HepG2 (cell line): Measurements from ENCODE around the gene MAPK6. TPM values are rescaled to one million over a fixed set of nuclear protein-coding genes. Genes with fewer than 3 reads are reported as not detected.

ENCODE experiments used
- ADNP ChIP-seq: sonication (generic); formaldehyde crosslinking; IDR thresholded peaks from 2 replicates; pipeline ENCODE4 v1.4.0; 2020; ENCODE audit warnings: missing genetic modification reagents
- ARID5B ChIP-seq: IDR thresholded peaks from 2 replicates; pipeline ENCODE4 v1.4.0; 2020; ENCODE audit warnings: mild to moderate bottlenecking, missing genetic modification reagents
- CENPBD1 ChIP-seq: sonication (generic); formaldehyde crosslinking; IDR thresholded peaks from 2 replicates; pipeline ENCODE4 v1.8.0; 2022; ENCODE audit warnings: missing genetic modification reagents, low read depth, mild to moderate bottlenecking, borderline replicate concordance
- HMG20A ChIP-seq: IDR thresholded peaks from 2 replicates; pipeline ENCODE4 v1.6.1; 2016; ENCODE audit warnings: borderline replicate concordance
- JUN ChIP-seq: sonication (generic); formaldehyde crosslinking; IDR thresholded peaks from 2 replicates; pipeline ENCODE4 v1.4.0; 2020; ENCODE audit warnings: mild to moderate bottlenecking, missing genetic modification reagents
- MEIS1 ChIP-seq: sonication (generic); formaldehyde crosslinking; IDR thresholded peaks from 2 replicates; pipeline ENCODE4 v1.9.0; 2021; ENCODE audit warnings: mild to moderate bottlenecking, missing genetic modification reagents, moderate library complexity, borderline replicate concordance
- PAF1 ChIP-seq: IDR thresholded peaks from 2 replicates; pipeline ENCODE4 v1.6.1; 2016; ENCODE audit warnings: missing genetic modification reagents, missing compliant biosample characterization
- PHF20 ChIP-seq: sonication (generic); formaldehyde crosslinking; IDR thresholded peaks from 2 replicates; pipeline ENCODE4 v1.5.0; 2020; ENCODE audit warnings: mild to moderate bottlenecking, missing genetic modification reagents
- PHF21A ChIP-seq: sonication (generic); formaldehyde crosslinking; IDR thresholded peaks from 2 replicates; pipeline ENCODE4 v1.5.0; 2020; ENCODE audit warnings: mild to moderate bottlenecking, missing genetic modification reagents
- PTBP1 ChIP-seq: fragments of 200-400 bp; formaldehyde crosslinking; IDR thresholded peaks from 2 replicates; pipeline ENCODE4 v1.6.1; 2018; ENCODE audit warnings: low read length, low read depth; ENCODE audit not compliant: poor library complexity, severe bottlenecking
- RELA ChIP-seq: sonication (generic); formaldehyde crosslinking; IDR thresholded peaks from 2 replicates; pipeline ENCODE4 v1.4.0; 2020; ENCODE audit warnings: missing genetic modification reagents
- SAP130 ChIP-seq: IDR thresholded peaks from 2 replicates; pipeline ENCODE4 v1.6.1; 2016; ENCODE audit warnings: low read depth
- SOX6 ChIP-seq, 2 experiments: fragments of 450-650 bp in 1 of 2; sonication (generic) in 1 of 2; formaldehyde crosslinking in 1 of 2; IDR thresholded peaks; 2 replicates each; pipeline versions ENCODE4 v1.4.0 to v1.6.1; 2017 to 2020; ENCODE audit warnings: antibody characterized with exemption in 1 of 2, mild to moderate bottlenecking in 1 of 2, missing genetic modification reagents in 1 of 2
- TFDP2 ChIP-seq: sonication (generic); formaldehyde crosslinking; IDR thresholded peaks from 2 replicates; pipeline ENCODE4 v1.4.0; 2020; ENCODE audit warnings: missing genetic modification reagents
- ZBTB44 ChIP-seq: sonication (generic); formaldehyde crosslinking; IDR thresholded peaks from 2 replicates; pipeline ENCODE4 v1.4.0; 2020; ENCODE audit warnings: missing genetic modification reagents
- ZNF616 ChIP-seq: sonication (generic); formaldehyde crosslinking; IDR thresholded peaks from 2 replicates; pipeline ENCODE4 v1.5.0; 2020; ENCODE audit warnings: low read depth, mild to moderate bottlenecking, missing genetic modification reagents
- ZNF629 ChIP-seq: sonication (generic); formaldehyde crosslinking; conservative IDR thresholded peaks from 2 replicates; pipeline ENCODE4 v1.5.0; 2020; ENCODE audit warnings: missing genetic modification reagents
- ZNF678 ChIP-seq: sonication (generic); formaldehyde crosslinking; IDR thresholded peaks from 2 replicates; pipeline ENCODE4 v1.4.0; 2020; ENCODE audit warnings: mild to moderate bottlenecking, missing genetic modification reagents
- ZNF691 ChIP-seq: sonication (generic); formaldehyde crosslinking; IDR thresholded peaks from 2 replicates; pipeline ENCODE4 v1.4.0; 2020; ENCODE audit warnings: missing genetic modification reagents, low read depth, mild to moderate bottlenecking, borderline replicate concordance
- ZNF777 ChIP-seq: sonication (generic); formaldehyde crosslinking; IDR thresholded peaks from 2 replicates; pipeline ENCODE4 v1.4.0; 2020; ENCODE audit warnings: missing genetic modification reagents
- ZSCAN29 ChIP-seq: sonication (generic); formaldehyde crosslinking; conservative IDR thresholded peaks from 2 replicates; pipeline ENCODE4 v1.4.0; 2020; ENCODE audit warnings: mild to moderate bottlenecking, missing genetic modification reagents
- polyA plus RNA-seq, 8 experiments: library from polyadenylated mRNA; depleted of rRNA in 3 of 8; stranded (reverse) in 7 of 8; unstranded in 1 of 8; fragments of >200 nt; fragmentation: Illumina TruSeq in 4 of 8; extraction: Trizol in 4 of 8; gene quantifications; 2 replicates each; pipeline versions ENCODE4 v1.2.1 to v1.2.3, GENCODE V29; 2011 to 2016; ENCODE audit warnings: low read depth in 4 of 8, missing spikeins in 1 of 8, mixed read lengths in 1 of 8; ENCODE audit not compliant: insufficient read depth in 1 of 8
- total RNA-seq, 5 experiments: library from RNA; depleted of rRNA; stranded (reverse); fragments of >200 nt; fragmentation: Illumina TruSeq; extraction: Trizol; gene quantifications; 2 replicates each; pipeline ENCODE4 v1.2.3, GENCODE V29; 2016; ENCODE audit warnings: low read depth in 1 of 5

The MAPK6 gene
- total and polyA plus RNA-seq, 2 of the 13 experiments (the other 11 are each of a cell fraction or from before 2014, with no cell fraction given) = 89.5 to 99.7 TPM

- TF ChIP-seq ZNF691 (CRISPR knock-in tag) (no peak), SAP130 (CRISPR knock-in tag) (peak; percentile 92), ZNF616 (CRISPR knock-in tag) (no peak), ZBTB44 (CRISPR knock-in tag) (no peak), PAF1 (CRISPR knock-in tag) (no peak), ZNF678 (CRISPR knock-in tag) (no peak), ZSCAN29 (no peak), MEIS1 (CRISPR knock-in tag) (peak; percentile 68; the same call in 1 of the 2 replicates), PTBP1 (no peak), PHF21A (CRISPR knock-in tag) (peak; percentile 87), HMG20A (CRISPR knock-in tag) (peak; percentile 84; the same call in 1 of the 2 replicates), SOX6 (IDR thresholded peaks at IDR 0.05) (no peak), SOX6 (CRISPR knock-in tag; IDR thresholded peaks at IDR 0.05) (peak; percentile 99), ZNF629 (no peak), RELA (CRISPR knock-in tag) (no peak), ARID5B (peak; percentile 96), ZNF777 (CRISPR knock-in tag) (no peak), ADNP (CRISPR knock-in tag) (no peak), PHF20 (no peak), CENPBD1 (CRISPR knock-in tag) (no peak), TFDP2 (no peak), JUN (no peak; the same call in 1 of the 2 replicates)
Measured at GRCh38 chr15:52008698-52009434, 10.2 kb upstream of the MAPK6 start (continued).
